CD4-positive, CD25-positive, alpha-beta regulatory T cell (primary cell): ENCODE measurements around the gene PPP3CA. TPM values are rescaled to one million over a fixed set of nuclear protein-coding genes. Genes with fewer than 3 reads are reported as not detected.

ENCODE experiments used
- ATAC-seq, 2 donors: fragments of 150-1000 bp; cut with Tn5 transposase; one replicate each; pipeline ENCODE4 v1.10.0; 2021; ENCODE audit warnings: low read depth in 2 of 2, moderate number of reproducible peaks in 2 of 2, moderate library complexity in 1 of 2
- DNase-seq, 3 donors: peaks; one replicate each; pipeline versions ENCODE4 v3.0.0 to v3.0.0-alpha.2; 2012 to 2022; ENCODE audit warnings: mixed read lengths in 1 of 3
- H3K27ac ChIP-seq: one replicate; pipeline ENCODE4 v1.7.0; 2013; ENCODE audit warnings: mild to moderate bottlenecking, low read length; ENCODE audit not compliant: insufficient read depth, poor library complexity, severe bottlenecking
- H3K27me3 ChIP-seq: one replicate; pipeline ENCODE4 v1.7.0; 2013; ENCODE audit warnings: low read length; ENCODE audit not compliant: control insufficient read depth, insufficient read depth
- H3K36me3 ChIP-seq: one replicate; pipeline ENCODE4 v1.7.0; 2013; ENCODE audit warnings: mild to moderate bottlenecking, low read length, moderate library complexity; ENCODE audit not compliant: control insufficient read depth, insufficient read depth
- H3K4me1 ChIP-seq: 2 replicates; pipeline ENCODE4 v1.7.0; 2013; ENCODE audit warnings: mild to moderate bottlenecking, low read length; ENCODE audit not compliant: insufficient read depth, control insufficient read depth, poor library complexity, severe bottlenecking
- H3K4me3 ChIP-seq: one replicate; pipeline ENCODE4 v1.7.0; 2013; ENCODE audit warnings: low read depth, mild to moderate bottlenecking, low read length, moderate library complexity
- H3K9me3 ChIP-seq, 2 experiments: 1 replicate in 1 of 2; 2 replicates in 1 of 2; pipeline ENCODE4 v1.7.0; 2013; ENCODE audit warnings: low read length in 2 of 2, mild to moderate bottlenecking in 1 of 2, moderate library complexity in 1 of 2; ENCODE audit not compliant: control insufficient read depth in 2 of 2
- H3K27ac Mint-ChIP-seq, 3 donors: one replicate each; pipeline ENCODE4 v1.8.0; 2020 to 2022; ENCODE audit warnings: mild to moderate bottlenecking in 3 of 3, mixed read lengths in 3 of 3, moderate library complexity in 2 of 3
- H3K27me3 Mint-ChIP-seq: one replicate; pipeline ENCODE4 v1.8.0; 2022; ENCODE audit warnings: mild to moderate bottlenecking, mixed read lengths
- H3K36me3 Mint-ChIP-seq: one replicate; pipeline ENCODE4 v1.8.0; 2020; ENCODE audit warnings: mixed read lengths
- H3K4me1 Mint-ChIP-seq, 4 donors: one replicate each; pipeline ENCODE4 v1.8.0; 2020 to 2022; ENCODE audit warnings: mixed read lengths in 4 of 4, mild to moderate bottlenecking in 1 of 4
- H3K4me3 Mint-ChIP-seq, 4 donors: one replicate each; pipeline ENCODE4 v1.8.0; 2020 to 2022; ENCODE audit warnings: mild to moderate bottlenecking in 4 of 4, mixed read lengths in 4 of 4, moderate library complexity in 3 of 4
- H3K9me3 Mint-ChIP-seq, 7 donors: one replicate each; pipeline ENCODE4 v1.8.0; 2020 to 2022; ENCODE audit warnings: mixed read lengths in 7 of 7, mild to moderate bottlenecking in 3 of 7, moderate library complexity in 2 of 7
- polyA plus RNA-seq, 4 donors: library from polyadenylated mRNA; unstranded; fragments of 300-500 nt; fragmentation: Illumina TruSeq; gene quantifications; one replicate each; pipeline ENCODE4 v1.2.3, GENCODE V29; 2021
- total RNA-seq: library from RNA; stranded (reverse); gene quantifications from one replicate; pipeline ENCODE4 v1.2.3, GENCODE V29; 2022

Gene PPP3CA
- total and polyA plus RNA-seq, 5 donors from 2014 or later = 5.2 to 31.1 (median 6.7) TPM

DNA sequence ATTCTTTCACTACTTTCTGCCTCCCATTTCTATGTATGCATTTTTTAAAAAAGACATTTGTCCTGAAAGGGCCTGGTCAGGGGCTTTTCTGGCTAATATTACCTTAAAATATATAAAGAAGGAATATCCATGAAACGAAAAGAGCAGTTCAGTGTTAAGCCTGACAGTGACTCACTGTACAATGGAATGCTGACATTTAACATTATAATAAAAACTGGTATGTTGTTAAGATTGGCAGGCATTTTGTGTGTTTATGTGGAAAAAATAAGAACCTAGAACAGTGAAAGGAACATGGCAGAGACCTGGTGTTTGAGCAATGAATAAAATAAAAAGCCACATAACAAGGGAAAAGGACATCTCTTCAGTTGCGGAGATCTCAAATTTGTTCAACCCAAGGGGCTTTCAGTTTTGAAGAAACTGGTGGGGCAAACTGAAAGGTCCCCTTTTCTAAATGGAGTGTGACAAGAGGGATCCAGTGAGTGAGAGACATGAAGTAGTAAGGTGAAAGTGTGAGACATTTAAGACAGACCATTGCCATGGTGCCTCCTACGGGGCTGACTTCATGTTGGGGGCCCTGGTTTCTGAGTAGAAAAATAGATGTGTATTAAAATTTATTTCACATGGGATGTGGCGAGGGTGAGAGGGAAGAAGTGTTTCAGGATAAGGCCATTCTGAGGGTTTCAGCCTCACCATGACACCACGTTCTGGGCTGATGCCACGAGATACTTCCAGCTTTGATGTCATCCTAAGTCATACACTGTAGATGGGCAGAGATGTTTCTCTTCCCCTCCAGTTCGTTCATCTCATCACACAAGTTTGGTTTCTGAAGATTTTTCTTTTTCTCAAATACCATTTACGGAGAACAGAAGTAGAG is 324.9 kb downstream of the PPP3CA start:
- peaks cover 49% of the 10 kb centered on the region for H3K4me1 ChIP-seq
- no peaks in the 10 kb centered on the region for H3K36me3 ChIP-seq
- H3K4me3 ChIP-seq = peak overlapping the region; percentile 20
- peaks cover 0 to 2% (median 0%) of the 10 kb centered on the region in 7 donors for H3K9me3 Mint-ChIP-seq
- H3K27me3 ChIP-seq = no peaks in the 10 kb centered on the region
- H3K27ac ChIP-seq = peak overlapping the region; percentile 16
- H3K27ac Mint-ChIP-seq = peak overlapping the region; percentile 48 to 81 (median 70)
- H3K36me3 Mint-ChIP-seq = peaks cover 21% of the 10 kb centered on the region
- H3K9me3 ChIP-seq = no peaks in the 10 kb centered on the region
- peak overlapping the region in 2 of 4 donors; percentile 15 to 79 for H3K4me3 Mint-ChIP-seq
- DNase-seq (no peak), ATAC-seq (no peak)
- peaks cover 24 to 56% (median 42%) of the 10 kb centered on the region in 4 donors for H3K4me1 Mint-ChIP-seq
- no peaks in the 10 kb centered on the region for H3K27me3 Mint-ChIP-seq

DNA sequence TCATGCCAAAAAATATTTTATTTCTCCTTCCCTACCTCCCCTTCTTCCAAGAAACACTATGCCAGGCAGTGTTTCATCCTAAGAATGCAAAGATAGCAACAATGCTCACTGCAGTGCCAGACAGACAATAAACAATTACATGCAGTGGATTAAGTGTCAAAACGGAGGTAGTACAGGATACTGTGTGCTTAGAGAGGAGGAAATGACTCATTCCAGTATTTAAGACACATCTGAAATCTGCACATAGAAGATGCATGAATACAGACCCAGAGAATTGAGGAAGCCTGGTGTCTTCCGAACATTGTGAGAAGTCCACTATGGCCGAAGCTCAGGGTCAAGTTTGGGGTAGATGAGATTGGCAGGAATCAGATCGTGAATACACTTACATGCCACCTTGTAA is 326.4 kb downstream of the PPP3CA start:
- Mint-ChIP-seq H3K9me3 (peaks cover 0 to 2% (median 0%) of the 10 kb centered on the region in 7 donors), H3K4me3 (peak overlapping the region; percentile 52 to 74 (median 68)), H3K27me3 (no peaks in the 10 kb centered on the region), H3K36me3 (peaks cover 17% of the 10 kb centered on the region), H3K4me1 (peaks cover 28 to 65% (median 45%) of the 10 kb centered on the region in 4 donors), H3K27ac (peak overlapping the region; percentile 60 to 79 (median 73))
- H3K27me3 ChIP-seq = no peaks in the 10 kb centered on the region
- H3K4me1 ChIP-seq = peaks cover 55% of the 10 kb centered on the region
- H3K27ac ChIP-seq = peak overlapping the region; percentile 79
- DNase-seq (peak in 2 of 3 donors; percentile 47 to 86), ATAC-seq (peak; percentile 77 to 78)
- H3K9me3 ChIP-seq = no peaks in the 10 kb centered on the region
- peak overlapping the region; percentile 80 for H3K4me3 ChIP-seq
- H3K36me3 ChIP-seq = no peaks in the 10 kb centered on the region

DNA sequence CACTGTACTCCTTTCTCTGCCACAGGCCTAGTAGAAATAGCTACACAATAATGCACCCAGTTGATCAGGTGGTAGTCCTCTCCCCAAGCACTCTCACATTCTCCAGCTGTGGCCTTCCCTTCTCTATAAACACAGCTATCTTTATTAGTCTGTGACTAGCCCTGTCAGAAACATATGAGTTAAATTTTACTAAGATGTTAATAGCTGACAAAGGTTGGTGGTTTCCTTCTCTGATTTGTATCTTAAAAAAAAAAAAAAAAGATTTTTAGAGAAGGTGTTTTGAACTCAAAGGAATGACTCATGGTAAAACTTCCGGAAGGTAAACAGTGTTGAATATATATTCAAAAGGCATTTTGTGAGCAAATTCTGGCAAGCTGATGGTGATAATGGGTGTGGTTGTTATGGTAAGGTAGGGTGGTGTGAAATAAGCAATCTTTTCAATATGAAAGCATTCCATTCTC is 327.4 kb downstream of the PPP3CA start:
- peak; percentile 79 for ATAC-seq

GRCh38 chr4:101019313-101019712 is 328.0 kb downstream of the PPP3CA start:
- H3K27me3 ChIP-seq = no peaks in the 10 kb centered on the region
- H3K4me3 Mint-ChIP-seq = peak overlapping the region; percentile 1 to 69 (median 50)
- H3K9me3 ChIP-seq = no peaks in the 10 kb centered on the region
- H3K36me3 ChIP-seq = no peaks in the 10 kb centered on the region
- peaks cover 55% of the 10 kb centered on the region for H3K4me1 ChIP-seq
- H3K27ac Mint-ChIP-seq = peak overlapping the region; percentile 73 to 92 (median 88)
- H3K27me3 Mint-ChIP-seq = peaks cover 5% of the 10 kb centered on the region
- peaks cover 32 to 66% (median 45%) of the 10 kb centered on the region in 4 donors for H3K4me1 Mint-ChIP-seq
- peak overlapping the region; percentile 79 for H3K27ac ChIP-seq
- peaks cover 10% of the 10 kb centered on the region for H3K36me3 Mint-ChIP-seq
- DNase-seq = no peak
- no peak for ATAC-seq
- H3K4me3 ChIP-seq = peak overlapping the region; percentile 80
- H3K9me3 Mint-ChIP-seq = peaks cover 0 to 2% (median 0%) of the 10 kb centered on the region in 7 donors

More for the DNA sequence above, 327.4 kb downstream of the PPP3CA start:
- Mint-ChIP-seq H3K27ac (peak overlapping the region; percentile 73 to 92 (median 88)), H3K9me3 (peaks cover 0 to 2% (median 0%) of the 10 kb centered on the region in 7 donors), H3K4me3 (peak overlapping the region; percentile 59 to 69 (median 65)), H3K36me3 (peaks cover 10% of the 10 kb centered on the region), H3K27me3 (peaks cover 1% of the 10 kb centered on the region), H3K4me1 (peaks cover 29 to 61% (median 43%) of the 10 kb centered on the region in 4 donors)
- H3K9me3 ChIP-seq = no peaks in the 10 kb centered on the region
- peaks cover 55% of the 10 kb centered on the region for H3K4me1 ChIP-seq
- H3K4me3 ChIP-seq = peak overlapping the region; percentile 80
- peak; percentile 22 to 89 (median 73) for DNase-seq
- no peaks in the 10 kb centered on the region for H3K36me3 ChIP-seq
- H3K27me3 ChIP-seq = no peaks in the 10 kb centered on the region
- peak overlapping the region; percentile 79 for H3K27ac ChIP-seq

DNA sequence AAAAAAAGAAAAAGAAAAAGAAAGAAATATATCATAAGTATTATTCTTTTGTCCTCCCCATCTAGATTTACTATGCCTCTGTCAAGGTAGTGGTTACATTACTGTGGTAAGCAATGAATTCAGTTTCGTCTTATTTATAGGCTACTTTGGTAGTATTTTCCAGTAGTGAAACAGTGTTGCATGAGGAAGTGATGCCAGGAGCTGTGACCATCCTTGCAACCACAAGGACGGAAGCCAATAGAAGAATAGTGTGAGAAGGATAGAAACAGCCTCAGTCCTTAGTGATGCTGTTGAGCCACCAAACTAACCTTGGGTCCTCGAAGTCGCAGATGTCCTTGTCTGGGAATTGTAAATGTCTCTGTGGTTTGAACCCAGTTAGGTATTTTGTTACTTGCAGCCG is 328.5 kb downstream of the PPP3CA start:
- Mint-ChIP-seq H3K9me3 (peaks cover 0 to 2% (median 0%) of the 10 kb centered on the region in 7 donors), H3K4me3 (peak overlapping the region in 2 of 4 donors; percentile 66 to 69), H3K4me1 (peaks cover 32 to 71% (median 45%) of the 10 kb centered on the region in 4 donors), H3K27ac (peak overlapping the region; percentile 73 to 92 (median 88)), H3K27me3 (peaks cover 5% of the 10 kb centered on the region), H3K36me3 (peaks cover 10% of the 10 kb centered on the region)
- no peaks in the 10 kb centered on the region for H3K27me3 ChIP-seq
- no peak overlapping the region for H3K4me3 ChIP-seq
- peaks cover 55% of the 10 kb centered on the region for H3K4me1 ChIP-seq
- no peaks in the 10 kb centered on the region for H3K9me3 ChIP-seq
- no peaks in the 10 kb centered on the region for H3K36me3 ChIP-seq
- ATAC-seq (no peak), DNase-seq (no peak)
- H3K27ac ChIP-seq = peak overlapping the region; percentile 79

DNA sequence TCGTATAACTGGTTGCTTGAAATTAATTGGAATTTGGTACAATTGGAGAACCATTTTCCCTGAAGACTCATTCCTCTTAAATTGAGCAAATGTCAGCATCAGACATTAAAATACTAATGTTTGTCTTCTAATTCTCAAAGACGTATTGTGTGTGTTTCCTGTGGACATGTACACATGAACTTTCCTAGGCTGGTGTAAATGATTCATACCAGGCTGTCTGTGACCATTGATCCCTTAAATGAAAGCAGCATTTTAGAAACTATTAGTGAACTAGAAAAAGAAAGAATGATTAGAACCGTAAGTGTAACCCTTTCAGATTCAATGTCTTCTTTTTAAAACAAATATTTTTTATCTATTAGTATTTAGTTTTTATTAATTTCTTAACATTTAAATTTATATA is 332.9 kb downstream of the PPP3CA start:
- Mint-ChIP-seq H3K4me3 (no peak overlapping the region), H3K36me3 (peaks cover 3% of the 10 kb centered on the region), H3K9me3 (peaks cover 0 to 2% (median 0%) of the 10 kb centered on the region in 7 donors), H3K27me3 (peaks cover 5% of the 10 kb centered on the region), H3K4me1 (peaks cover 21 to 62% (median 33%) of the 10 kb centered on the region in 4 donors), H3K27ac (no peak overlapping the region)
- no peaks in the 10 kb centered on the region for H3K9me3 ChIP-seq
- H3K27me3 ChIP-seq = no peaks in the 10 kb centered on the region
- H3K36me3 ChIP-seq = no peaks in the 10 kb centered on the region
- DNase-seq = no peak
- no peak overlapping the region for H3K27ac ChIP-seq
- no peak overlapping the region for H3K4me3 ChIP-seq
- ATAC-seq = no peak
- peaks cover 33% of the 10 kb centered on the region for H3K4me1 ChIP-seq

- Histone ChIP-seq H3K27ac (no peak overlapping the region), H3K27me3 (no peaks in the 10 kb centered on the region), H3K9me3 (no peaks in the 10 kb centered on the region), H3K4me3 (no peak overlapping the region), H3K4me1 (peaks cover 8% of the 10 kb centered on the region), H3K36me3 (no peaks in the 10 kb centered on the region)
- Mint-ChIP-seq H3K36me3 (peaks cover 3% of the 10 kb centered on the region), H3K27me3 (peaks cover 5% of the 10 kb centered on the region), H3K9me3 (no peaks in the 10 kb centered on the region), H3K4me1 (peaks cover 8 to 41% (median 18%) of the 10 kb centered on the region in 4 donors), H3K4me3 (no peak overlapping the region), H3K27ac (peak overlapping the region in 1 of 3 donors; percentile 21)
- ATAC-seq = no peak
- no peak for DNase-seq
Measured at GRCh38 chr4:101010987-101011386, 336.3 kb downstream of the PPP3CA start.
